Activated CD8-positive, alpha-beta T cell treated with anti-CD3 and anti-CD28 coated beads for 36 hours (primary cell): ENCODE results near the gene PTPMT1. TPM values are rescaled to one million over a fixed set of nuclear protein-coding genes. Genes with fewer than 3 reads are reported as not detected.

Experiments
- ATAC-seq: fragments of 200-7000 bp; cut with Tn5 transposase; one replicate; pipeline ENCODE4 v1.10.0; 2021; ENCODE audit warnings: mild to moderate bottlenecking, moderate library complexity
- CTCF ChIA-PET: fragments of 350-600 bp; sonication (Branson Sonifier 250); formaldehyde crosslinking; loops from one replicate; lab custom pipeline; 2021; ENCODE audit warnings: antibody characterized with exemption; lab: Charles Lee
- POLR2A ChIA-PET: fragments of 350-600 bp; sonication (Branson Sonifier 250); formaldehyde crosslinking; loops from one replicate; lab custom pipeline; 2021; ENCODE audit warnings: antibody characterized with exemption; lab: Charles Lee
- DNase-seq: peaks from one replicate; pipeline ENCODE4 v3.0.0-alpha.2; 2020
- H3K27ac Mint-ChIP-seq: one replicate; pipeline ENCODE4 v1.8.0; 2021; ENCODE audit warnings: mild to moderate bottlenecking, mixed read lengths
- H3K27me3 Mint-ChIP-seq: one replicate; pipeline ENCODE4 v1.8.0; 2021; ENCODE audit warnings: mixed read lengths
- H3K36me3 Mint-ChIP-seq: one replicate; pipeline ENCODE4 v1.8.0; 2021; ENCODE audit warnings: low read depth, mixed read lengths
- H3K4me1 Mint-ChIP-seq: one replicate; pipeline ENCODE4 v1.8.0; 2021; ENCODE audit warnings: low read depth, mixed read lengths
- H3K4me3 Mint-ChIP-seq: one replicate; pipeline ENCODE4 v1.8.0; 2021; ENCODE audit warnings: mild to moderate bottlenecking, moderate library complexity, mixed read lengths
- H3K9me3 Mint-ChIP-seq: one replicate; pipeline ENCODE4 v1.8.0; 2021; ENCODE audit warnings: mixed read lengths
- CTCF ChIP-seq: fragments of 200-600 bp; IDR thresholded peaks from one replicate; pipeline ENCODE4 v1.8.0; 2022; ENCODE audit warnings: antibody characterized with exemption, mild to moderate bottlenecking
- intact Hi-C: fragments of 100-400 bp; cut with micrococcal nuclease; formaldehyde crosslinking; loops from one replicate; pipeline ENCODE4 v1.10.0; 2022
- total RNA-seq, 2 experiments: library from RNA; stranded (reverse); gene quantifications; one replicate each; pipeline ENCODE4 v1.2.3, GENCODE V29; 2021

PTPMT1 gene
- total RNA-seq, 2 experiments from 2014 or later: 44.1 to 46.7 TPM

- intact Hi-C loops: no loop called here
- no peak overlapping the region for H3K4me3 Mint-ChIP-seq
- H3K4me1 Mint-ChIP-seq: peaks cover 5% of the 10 kb centered on the region
- H3K9me3 Mint-ChIP-seq: no peaks in the 10 kb centered on the region
- ChIA-PET POLR2A (interaction anchor here (2.0 kb wide), 1 partner anchor 16 kb away, joined by 5 read pairs; the partner anchor contains the start of genes KBTBD4 and NDUFS3), CTCF (interaction anchor here (1.5 to 1.6 kb wide), 2 partner anchors 25 to 221 kb away, joined by 3 read pairs; no protein-coding TSS in a partner anchor)
- ATAC-seq: no peak
- no peak overlapping the region for H3K27ac Mint-ChIP-seq
- peaks cover 29% of the 10 kb centered on the region for H3K27me3 Mint-ChIP-seq
- DNase-seq: no peak
- no peaks in the 10 kb centered on the region for H3K36me3 Mint-ChIP-seq
- no peak for TF ChIP-seq CTCF
These were observed 29.6 kb downstream of the PTPMT1 start for GRCh38 chr11:47595029-47595428.

- H3K9me3 Mint-ChIP-seq: no peaks in the 10 kb centered on the region
- H3K36me3 Mint-ChIP-seq: no peaks in the 10 kb centered on the region
- no peak for DNase-seq
- ChIA-PET CTCF (no interaction called here), POLR2A (no interaction called here)
- peaks cover 5% of the 10 kb centered on the region for H3K4me1 Mint-ChIP-seq
- H3K27me3 Mint-ChIP-seq: peaks cover 29% of the 10 kb centered on the region
- TF ChIP-seq CTCF: no peak
- H3K27ac Mint-ChIP-seq: no peak overlapping the region
- H3K4me3 Mint-ChIP-seq: no peak overlapping the region
- ATAC-seq: no peak
- intact Hi-C loops: no loop called here
These were observed 30.6 kb downstream of the PTPMT1 start for GRCh38 chr11:47595967-47596366.

- H3K27ac Mint-ChIP-seq: no peak overlapping the region
- H3K9me3 Mint-ChIP-seq: no peaks in the 10 kb centered on the region
- no peak for DNase-seq
- no peak overlapping the region for H3K4me3 Mint-ChIP-seq
- ChIA-PET CTCF (interaction anchor here (0.8 kb wide), 1 partner anchor 41 kb away, joined by 3 read pairs; no protein-coding TSS in a partner anchor), POLR2A (no interaction called here)
- intact Hi-C loops: no loop called here
- TF ChIP-seq CTCF: no peak
- H3K27me3 Mint-ChIP-seq: peaks cover 5% of the 10 kb centered on the region
- H3K4me1 Mint-ChIP-seq: no peaks in the 10 kb centered on the region
- ATAC-seq: no peak
- no peaks in the 10 kb centered on the region for H3K36me3 Mint-ChIP-seq
These were observed 34.5 kb downstream of the PTPMT1 start for GRCh38 chr11:47599902-47600301.

- Mint-ChIP-seq H3K4me1 (no peaks in the 10 kb centered on the region), H3K27me3 (no peaks in the 10 kb centered on the region), H3K36me3 (no peaks in the 10 kb centered on the region), H3K27ac (no peak overlapping the region), H3K4me3 (no peak overlapping the region), H3K9me3 (no peaks in the 10 kb centered on the region)
- ATAC-seq (no peak), DNase-seq (no peak)
- intact Hi-C loops: no loop called here
- CTCF ChIA-PET: no interaction called here
- TF ChIP-seq CTCF: no peak
- POLR2A ChIA-PET: no interaction called here
These were observed 37.9 kb downstream of the PTPMT1 start for GRCh38 chr11:47603295-47603694.

GRCh38 chr11:47605921-47606320 lies 40.5 kb downstream of the PTPMT1 start:
- Mint-ChIP-seq H3K4me3 (no peak overlapping the region), H3K4me1 (peaks cover 4% of the 10 kb centered on the region), H3K27me3 (no peaks in the 10 kb centered on the region), H3K9me3 (no peaks in the 10 kb centered on the region), H3K27ac (no peak overlapping the region), H3K36me3 (no peaks in the 10 kb centered on the region)
- TF ChIP-seq CTCF: no peak
- ChIA-PET CTCF (interaction anchor here (1.1 kb wide), 1 partner anchor 11 kb away, joined by 5 read pairs; no protein-coding TSS in a partner anchor), POLR2A (interaction anchor here (1.0 kb wide), 1 partner anchor 9 kb away, joined by 5 read pairs; no protein-coding TSS in a partner anchor)
- no peak for DNase-seq
- intact Hi-C loops: no loop called here
- no peak for ATAC-seq
